Activated naive CD4-positive, alpha-beta T cell treated with anti-CD3 and anti-CD28 coated beads, Interleukin-2, amount 50 U/mL, for 16 hours (primary cell): ENCODE data around the gene YWHAE.
A peak's percentile ranks its signal among the peaks of the same experiment; 100 is the strongest.
"Not testable (repeated sequence)": the region's sequence is repeated elsewhere in the genome, so short reads cannot be mapped to it uniquely, and the experiment has no call there.

Experiments used
- DNase-seq: peaks from one replicate; pipeline ENCODE4 v3.0.0-alpha.2; 2020

YWHAE gene

GRCh38 chr17:1373707-1374237, 26.2 kb downstream of the YWHAE start:
- no peak for DNase-seq

GRCh38 chr17:1372618-1373017, 27.4 kb downstream of the YWHAE start:
- DNase-seq: no peak

DNA sequence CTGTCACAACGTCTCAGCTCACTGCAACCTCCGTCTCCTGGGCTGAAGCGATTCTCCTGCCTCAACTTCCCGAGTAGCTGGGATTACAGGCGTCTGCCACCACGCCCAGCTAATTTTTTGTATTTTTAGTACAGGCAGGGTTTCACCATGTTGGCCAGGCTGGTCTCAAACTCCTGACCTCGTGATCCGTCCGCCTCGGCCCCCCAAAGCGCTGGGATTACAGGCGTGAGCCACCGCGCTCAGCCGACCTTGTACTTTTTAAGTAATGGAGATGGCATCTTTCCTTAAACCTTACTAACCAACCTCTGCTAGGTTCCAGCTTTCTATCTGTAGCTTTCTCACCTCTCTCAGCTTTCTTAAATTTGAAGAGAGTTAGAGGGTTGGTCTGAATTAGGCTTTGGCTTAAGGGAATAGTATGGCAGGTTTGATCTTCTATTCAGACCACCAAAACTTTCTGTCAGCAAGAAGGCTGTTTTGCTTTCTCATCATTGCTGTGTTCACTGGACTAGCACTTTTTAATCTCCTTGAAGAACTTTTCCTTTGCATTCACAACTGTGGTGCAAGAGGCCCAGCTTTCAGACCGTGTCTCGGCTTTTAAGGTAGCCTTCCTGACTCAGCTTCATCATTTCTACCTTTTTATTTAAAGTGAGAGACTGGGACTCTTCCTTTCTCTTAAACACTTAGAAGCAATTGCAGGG, 28.0 kb downstream of the YWHAE start:
- no peak for DNase-seq

GRCh38 chr17:1368588-1368987, 31.4 kb downstream of the YWHAE start:
- no peak for DNase-seq

GRCh38 chr17:1367351-1367745, 32.7 kb downstream of the YWHAE start:
- no peak for DNase-seq

DNA sequence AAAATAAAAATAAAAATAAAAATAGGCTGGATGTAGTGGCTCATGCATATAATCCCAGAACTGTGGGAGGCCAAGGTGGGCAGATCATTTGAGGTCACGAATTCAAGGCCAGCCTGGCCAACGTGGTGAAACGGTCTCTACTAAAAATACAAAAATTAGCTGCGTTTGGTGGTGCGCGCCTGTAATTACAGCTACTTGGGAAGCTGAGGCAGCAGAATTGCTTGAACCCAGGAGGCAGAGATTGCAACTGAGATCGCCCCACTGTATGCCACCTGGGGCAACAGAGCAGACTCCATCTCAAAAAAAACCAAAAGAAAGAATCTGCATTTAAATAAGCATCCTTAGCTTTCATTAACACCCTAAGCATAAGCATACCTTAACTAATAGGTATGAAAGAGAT, 33.8 kb downstream of the YWHAE start:
- DNase-seq: no peak

- peak; percentile 45 for DNase-seq
Observed at GRCh38 chr17:1365445-1366039, 34.5 kb downstream of the YWHAE start.

DNA sequence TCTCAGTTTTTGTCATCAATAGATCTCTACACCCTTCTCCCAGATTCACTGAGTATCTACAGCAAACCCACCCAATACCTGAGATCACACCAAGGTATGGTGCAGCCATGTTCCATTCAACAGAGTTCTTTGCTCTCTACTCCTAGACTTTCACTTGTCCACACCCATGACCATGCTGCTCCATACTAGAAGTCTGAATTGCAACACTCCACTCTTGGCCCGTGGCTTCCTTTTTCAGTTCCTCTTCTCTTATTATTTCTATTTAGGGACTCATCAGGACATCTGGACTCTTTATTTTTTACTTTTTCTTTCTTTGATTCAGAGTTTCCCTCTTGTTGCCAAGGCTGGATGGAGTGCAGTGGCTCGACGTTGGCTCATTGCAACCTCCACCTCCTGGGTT, 37.1 kb downstream of the YWHAE start:
- DNase-seq: no peak

DNA sequence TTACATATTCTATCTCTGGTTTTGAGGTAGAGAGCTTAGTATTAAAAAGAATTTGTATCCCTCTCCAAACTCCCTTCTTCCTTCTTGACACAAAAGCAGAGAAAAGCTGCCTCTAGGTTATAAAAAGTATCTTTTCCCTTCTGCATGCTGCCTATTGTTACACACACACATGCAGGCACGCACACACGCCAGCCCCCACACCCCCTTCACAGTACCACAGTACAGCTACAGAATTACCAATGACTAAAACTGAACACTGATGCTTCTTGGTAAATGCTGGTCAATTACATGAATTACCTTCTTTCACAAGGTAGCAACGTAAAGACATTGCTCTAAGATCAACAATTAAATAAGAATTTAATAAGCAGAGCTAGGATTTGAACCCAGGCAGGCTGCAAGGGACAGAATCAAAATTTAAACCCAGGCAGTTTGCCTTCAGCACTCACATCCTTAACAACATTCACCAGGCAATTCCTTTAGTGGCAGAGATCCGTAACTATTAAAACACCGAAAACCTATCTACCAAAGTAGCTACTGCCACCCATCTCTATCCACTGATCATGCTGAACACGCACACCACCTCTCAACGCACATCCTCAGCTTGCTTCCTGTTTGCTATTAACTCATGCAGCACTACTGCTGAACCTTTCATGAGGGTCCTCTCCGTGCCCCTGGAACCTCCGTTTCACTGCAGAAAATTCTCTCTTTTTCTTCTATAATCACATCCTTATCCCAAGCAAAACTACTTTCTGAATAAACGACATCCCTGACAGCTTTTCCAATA, 37.8 kb downstream of the YWHAE start:
- DNase-seq: no peak

DNA sequence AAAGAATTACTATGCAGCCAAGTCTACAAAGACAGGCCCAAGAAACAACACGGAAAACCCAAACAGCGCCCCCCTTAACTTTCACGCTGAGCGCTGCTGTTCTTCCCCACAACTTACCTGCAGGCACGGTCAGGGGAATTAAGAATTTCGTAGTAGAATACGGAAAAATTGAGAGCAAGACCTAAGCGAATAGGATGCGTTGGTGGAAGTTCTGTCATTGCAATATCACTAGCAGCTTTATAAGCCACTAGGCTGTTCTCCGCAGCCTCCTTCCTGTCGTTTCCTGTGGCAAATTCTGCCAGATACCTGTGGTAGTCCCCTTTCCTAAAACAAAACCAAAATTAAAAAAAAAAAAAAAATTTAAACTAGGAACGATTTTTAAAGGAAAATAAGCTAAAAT, 39.0 kb downstream of the YWHAE start:
- no peak for DNase-seq

- not testable (repeated sequence) for DNase-seq
Observed at GRCh38 chr17:1360315-1360714, 39.7 kb downstream of the YWHAE start.

DNA sequence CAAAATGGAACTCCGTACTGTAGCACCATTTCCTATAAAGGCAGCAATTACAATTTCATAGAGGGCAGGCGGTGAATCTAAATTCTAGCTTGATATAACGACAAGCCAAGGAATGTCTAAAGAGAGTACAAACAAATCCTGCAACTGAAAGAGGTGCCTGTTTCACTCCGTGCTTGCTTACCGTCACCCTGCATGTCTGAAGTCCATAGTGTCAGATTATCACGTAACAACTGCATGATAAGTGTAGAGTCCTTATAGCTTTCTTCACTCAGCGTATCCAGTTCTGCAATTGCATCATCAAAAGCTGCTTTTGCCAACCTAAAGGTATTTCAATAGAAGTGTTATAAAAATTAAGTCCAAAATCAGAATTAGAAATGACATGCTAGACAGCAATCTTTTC, 46.0 kb downstream of the YWHAE start:
- DNase-seq: no peak

DNA sequence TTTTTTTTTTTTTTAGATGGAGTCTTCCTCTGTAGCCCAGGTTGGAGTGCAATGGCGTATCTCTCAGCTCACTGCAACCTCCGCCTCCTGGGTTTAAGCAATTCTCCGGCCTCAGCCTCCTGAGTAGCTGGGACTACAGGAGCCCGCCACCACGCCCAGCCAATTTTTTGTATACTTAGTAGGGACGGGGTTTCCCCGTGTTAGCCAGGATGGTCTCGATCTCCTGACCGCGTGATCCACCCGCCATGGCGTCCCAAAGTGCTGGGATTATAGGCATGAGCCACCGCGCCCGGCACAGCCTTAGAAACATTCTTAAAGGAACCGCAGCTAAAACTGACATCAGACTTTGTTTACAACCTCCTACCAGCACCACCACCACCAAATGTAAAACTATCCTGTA, 47.5 kb downstream of the YWHAE start:
- DNase-seq: not testable (repeated sequence)

GRCh38 chr17:1351971-1352370, 48.1 kb downstream of the YWHAE start:
- DNase-seq: no peak

GRCh38 chr17:1351275-1351674, 48.7 kb downstream of the YWHAE start:
- DNase-seq: no peak

DNA sequence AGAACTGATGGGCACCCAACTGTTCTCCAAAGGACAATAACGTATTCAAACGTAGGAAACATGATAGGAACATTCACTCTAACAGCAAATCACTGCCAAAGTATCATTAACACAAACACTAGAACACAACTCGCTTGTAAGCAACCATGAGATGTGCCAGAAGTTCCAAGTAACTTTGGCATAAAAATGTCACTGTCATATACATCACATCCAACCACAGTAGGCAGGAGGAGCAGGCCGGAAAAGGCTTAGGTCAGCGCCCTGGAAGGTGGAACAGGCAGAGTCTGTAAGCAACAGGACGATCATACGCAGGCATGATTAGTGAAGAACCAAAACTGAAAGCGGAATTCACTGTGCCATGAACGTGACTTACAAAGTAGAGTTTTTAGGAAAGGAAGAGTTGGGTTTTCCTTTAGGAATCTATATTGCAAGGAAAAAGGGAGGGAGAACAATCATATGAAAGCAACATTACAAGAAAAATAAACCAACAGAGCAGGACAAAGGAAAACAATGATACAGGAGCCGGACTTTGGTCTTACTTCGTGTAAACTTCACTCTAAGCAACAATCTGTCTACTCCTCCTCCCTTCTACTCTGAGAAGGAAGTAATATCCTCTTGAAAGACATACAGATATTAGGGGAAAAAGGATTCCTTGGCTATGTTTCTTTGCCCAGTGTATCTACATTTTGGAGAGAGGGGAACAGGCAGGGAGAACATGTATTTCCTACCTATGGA, 52.3 kb downstream of the YWHAE start:
- DNase-seq: no peak

DNA sequence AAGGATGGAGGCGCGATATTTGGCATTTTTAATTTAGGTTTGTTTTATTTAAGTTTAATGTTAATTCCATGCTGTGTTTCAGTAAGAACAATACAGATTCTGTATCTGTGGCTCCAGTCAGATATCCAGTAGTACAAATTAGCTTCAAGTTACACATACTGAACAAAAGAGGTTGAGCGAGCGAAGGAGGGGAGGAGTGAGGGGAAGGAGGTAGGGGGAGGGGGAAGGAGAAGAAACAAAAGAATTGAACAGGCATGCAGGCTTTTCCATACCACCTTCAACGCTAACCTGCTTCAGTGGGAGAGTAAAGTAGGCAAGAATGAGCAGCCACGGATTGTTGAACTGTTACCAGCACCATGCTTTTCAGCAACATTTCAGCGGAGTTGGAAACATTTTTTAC, 55.5 kb downstream of the YWHAE start:
- no peak for DNase-seq

GRCh38 chr17:1343554-1343953, 56.5 kb downstream of the YWHAE start:
- DNase-seq: no peak

DNA sequence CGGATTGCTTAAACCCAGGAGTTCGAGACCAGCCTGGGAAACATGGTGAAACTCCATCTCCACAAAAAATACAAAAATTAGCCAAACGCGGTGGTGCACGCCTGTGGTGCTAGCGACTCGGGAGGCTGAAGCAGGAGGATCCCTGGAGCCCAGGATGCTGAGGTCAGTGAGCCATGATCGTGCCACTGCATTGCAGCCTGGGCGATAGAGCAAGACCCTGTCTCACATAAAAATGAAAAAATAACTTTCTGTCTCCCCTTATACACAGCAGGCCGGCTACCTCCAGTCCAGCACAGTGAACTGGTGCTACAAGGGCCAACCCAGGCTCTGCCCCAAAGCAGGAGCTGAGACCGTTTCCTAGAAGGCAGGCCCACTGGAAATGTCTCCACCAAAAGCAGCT, 59.7 kb downstream of the YWHAE start:
- DNase-seq: no peak

- DNase-seq: no peak
Observed at GRCh38 chr17:1331708-1332107, 68.3 kb downstream of the YWHAE start.

DNA sequence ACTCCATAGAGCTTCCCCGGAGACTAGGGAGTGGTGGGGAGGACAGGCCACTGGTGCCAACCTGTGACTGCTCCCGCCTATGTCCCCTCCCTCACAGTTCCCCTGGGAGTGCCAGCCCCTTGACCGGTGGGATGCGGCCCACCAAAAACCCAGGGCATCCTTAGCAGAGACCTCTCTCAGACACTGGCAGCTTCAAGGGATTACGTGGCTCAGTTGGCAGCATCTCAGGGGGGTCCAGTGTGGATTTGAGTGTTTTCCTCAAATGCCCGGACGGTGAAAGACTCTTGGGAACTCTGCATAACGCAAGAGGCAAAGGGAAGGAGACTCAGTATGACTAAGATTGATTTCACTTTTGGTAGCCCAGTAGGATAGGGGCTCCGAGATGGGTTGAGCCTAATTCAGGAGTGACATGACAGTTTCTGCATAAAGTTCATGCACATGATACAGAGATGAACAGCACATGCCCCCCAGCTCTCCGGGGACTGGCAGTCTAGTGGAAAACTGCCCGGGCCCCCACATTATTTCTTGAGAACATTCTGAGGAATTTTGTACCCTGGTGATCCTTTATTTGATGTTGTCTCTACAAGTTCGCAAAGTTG, 70.2 kb downstream of the YWHAE start:
- no peak for DNase-seq

- no peak for DNase-seq
Observed at GRCh38 chr17:1328437-1328836, 71.6 kb downstream of the YWHAE start.

DNA sequence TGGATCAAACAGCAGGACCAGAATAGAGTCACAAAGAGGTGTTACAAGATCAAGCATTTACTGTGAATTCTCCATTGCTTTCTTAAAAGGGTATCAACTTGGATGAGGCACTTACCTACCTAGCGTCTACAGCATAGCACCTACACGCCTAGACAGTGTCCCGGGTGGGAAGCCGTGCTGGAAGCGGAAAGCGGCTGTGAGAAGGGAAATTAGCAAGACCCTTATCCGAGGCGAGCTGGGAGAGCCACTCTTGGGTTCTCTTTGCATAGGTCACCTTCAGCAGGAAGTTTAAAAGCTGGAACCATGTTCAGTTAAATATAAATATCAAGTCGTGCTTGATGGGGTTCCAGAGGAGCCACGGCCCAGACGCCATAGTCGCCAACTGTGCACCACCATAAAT, 74.3 kb downstream of the YWHAE start:
- no peak for DNase-seq
